Measurements from ENCODE around the gene RRAGC.

DNA sequence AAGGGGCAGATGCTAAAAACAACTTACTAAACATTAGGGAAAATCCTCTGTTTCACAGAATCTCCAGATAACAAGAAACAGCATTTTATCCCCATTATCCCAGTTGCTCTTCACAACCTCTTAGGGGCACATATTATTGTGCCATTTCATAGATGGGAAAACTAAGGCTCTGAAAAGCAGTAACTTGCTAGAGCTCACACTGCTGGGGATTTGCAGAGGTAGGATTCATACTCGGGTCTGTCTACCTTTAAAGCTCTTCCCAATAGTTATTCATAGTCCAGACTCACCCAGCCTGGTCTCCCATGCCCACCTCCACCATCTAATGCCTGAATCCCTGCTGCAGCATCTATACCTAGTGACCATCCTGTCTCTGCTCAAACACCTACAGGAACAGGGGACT, 67.7 kb downstream of the RRAGC start:
- no peak for TF ChIP-seq CTCF (IDR thresholded peaks at IDR 0.05)
- no peak for TF ChIP-seq POLR2A (IDR thresholded peaks at IDR 0.05)

All from Peyer's patch (tissue), 4 donors.